ENCODE results near the gene CNOT4.

GRCh38 chr7:135349746-135350145 lies 160.2 kb downstream of the CNOT4 start:
- no peak for TF ChIP-seq CTCF (IDR thresholded peaks at IDR 0.05)
- no peak for TF ChIP-seq JAZF1 (CRISPR knock-in tag; IDR thresholded peaks at IDR 0.05)
- TF ChIP-seq ARID4B (CRISPR knock-in tag; IDR thresholded peaks at IDR 0.05; ENCODE audit: borderline replicate concordance), result no peak
- TF ChIP-seq STAT6 (CRISPR knock-in tag; conservative IDR thresholded peaks at IDR 0.05; ENCODE audit: low read depth), result no peak
- TF ChIP-seq ATF1 (CRISPR knock-in tag; IDR thresholded peaks at IDR 0.05), result no peak
- TF ChIP-seq NR3C1 (CRISPR knock-in tag; conservative IDR thresholded peaks at IDR 0.05; ENCODE audit: low read depth), result no peak
- no peak for TF ChIP-seq PREB (CRISPR knock-in tag; IDR thresholded peaks at IDR 0.05; ENCODE audit: borderline replicate concordance)
- no peak for TF ChIP-seq ESRRA (CRISPR knock-in tag; IDR thresholded peaks at IDR 0.05; ENCODE audit: borderline replicate concordance)
- TF ChIP-seq FOXP1 (CRISPR knock-in tag; IDR thresholded peaks at IDR 0.05; ENCODE audit: borderline replicate concordance), result no peak
- no peak for TF ChIP-seq ZNF263 (CRISPR knock-in tag; IDR thresholded peaks at IDR 0.05; ENCODE audit: low read depth)
- no peak for TF ChIP-seq NFYB (CRISPR knock-in tag; conservative IDR thresholded peaks at IDR 0.05; ENCODE audit: low read depth)
- no peak for TF ChIP-seq MAX (CRISPR knock-in tag; IDR thresholded peaks at IDR 0.05)
- no peak for TF ChIP-seq ATF2 (CRISPR knock-in tag; IDR thresholded peaks at IDR 0.05; ENCODE audit: borderline replicate concordance, low read depth)

Data from WTC11 (cell line).